ENCODE results near the gene HSF2BP.
A peak's percentile ranks its signal among the peaks of the same experiment; 100 is the strongest.

HSF2BP gene

DNA sequence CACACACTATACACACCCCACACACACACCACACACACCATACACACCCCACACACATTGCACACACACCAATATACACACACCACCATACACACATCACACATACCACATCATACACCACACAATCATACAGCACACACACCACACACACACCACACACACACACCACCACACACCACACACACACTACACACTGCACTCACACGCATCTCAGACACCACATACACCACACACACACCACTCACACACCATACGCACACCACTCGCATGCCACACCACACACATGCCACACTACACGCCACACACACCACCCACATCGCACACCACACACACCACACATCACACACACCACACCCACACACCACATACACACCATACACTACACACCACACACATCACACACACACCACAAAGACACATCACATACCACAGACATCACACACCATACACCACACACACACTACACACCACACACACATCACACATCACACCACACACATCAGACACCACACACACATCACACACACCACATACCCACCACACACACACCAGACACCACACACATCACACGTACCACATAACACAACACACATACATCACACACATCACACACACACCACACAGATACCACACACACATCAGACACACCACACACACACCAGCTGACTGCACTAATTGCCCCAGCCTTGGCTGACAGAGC, 54.6 kb downstream of the HSF2BP start:
- Histone ChIP-seq H3K27ac (no peak overlapping the region), H3K27me3 (ENCODE audit: insufficient read depth, low read depth, severe bottlenecking) (no peaks in the 10 kb centered on the region)
- no peak for DNase-seq

DNA sequence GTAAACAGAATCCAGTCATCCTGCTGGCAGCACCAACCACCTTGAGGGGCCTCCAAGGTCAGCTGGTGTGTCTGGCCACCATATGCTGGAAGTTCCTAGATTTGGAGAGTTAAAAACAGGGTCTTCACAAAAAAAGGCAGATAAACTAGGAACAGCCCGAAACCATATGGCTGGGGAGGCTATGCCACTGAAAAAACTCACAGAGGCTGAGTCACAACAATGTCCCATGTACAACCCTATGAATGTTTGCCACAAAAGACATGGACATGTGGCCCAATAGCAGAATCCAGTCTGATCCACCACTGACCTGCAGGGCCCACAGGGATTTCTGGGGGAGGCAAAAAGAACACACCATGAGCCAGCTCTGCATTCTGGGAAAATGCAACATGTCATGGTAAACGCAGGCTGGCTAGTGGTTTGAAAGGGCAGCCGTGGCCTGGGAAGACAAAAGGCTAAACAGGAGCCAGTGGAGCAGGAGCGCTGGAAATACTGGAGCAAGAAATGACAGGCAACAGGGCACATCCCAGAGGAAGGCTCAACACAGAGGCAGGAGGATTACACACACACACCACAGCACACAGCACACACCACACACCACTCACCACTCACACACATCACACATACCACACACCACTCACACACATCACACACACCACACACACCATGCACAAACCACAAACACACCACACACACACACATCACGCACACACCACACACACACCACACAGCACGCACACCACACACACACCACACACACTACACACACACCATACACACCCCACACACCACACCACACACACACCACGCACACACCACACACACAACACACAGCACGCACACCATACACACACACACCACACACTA, 55.4 kb downstream of the HSF2BP start:
- Histone ChIP-seq H3K36me3 (no peaks in the 10 kb centered on the region; the same call in 1 of the 2 replicates), H3K27ac (no peak overlapping the region), H3K9me3 (ENCODE audit: severe bottlenecking) (no peaks in the 10 kb centered on the region), H3K4me3 (ENCODE audit: low read depth, low read length) (no peak overlapping the region), H3K27me3 (ENCODE audit: insufficient read depth, low read depth, severe bottlenecking) (no peaks in the 10 kb centered on the region)
- DNase-seq = no peak
- TF ChIP-seq, protein P1, sequence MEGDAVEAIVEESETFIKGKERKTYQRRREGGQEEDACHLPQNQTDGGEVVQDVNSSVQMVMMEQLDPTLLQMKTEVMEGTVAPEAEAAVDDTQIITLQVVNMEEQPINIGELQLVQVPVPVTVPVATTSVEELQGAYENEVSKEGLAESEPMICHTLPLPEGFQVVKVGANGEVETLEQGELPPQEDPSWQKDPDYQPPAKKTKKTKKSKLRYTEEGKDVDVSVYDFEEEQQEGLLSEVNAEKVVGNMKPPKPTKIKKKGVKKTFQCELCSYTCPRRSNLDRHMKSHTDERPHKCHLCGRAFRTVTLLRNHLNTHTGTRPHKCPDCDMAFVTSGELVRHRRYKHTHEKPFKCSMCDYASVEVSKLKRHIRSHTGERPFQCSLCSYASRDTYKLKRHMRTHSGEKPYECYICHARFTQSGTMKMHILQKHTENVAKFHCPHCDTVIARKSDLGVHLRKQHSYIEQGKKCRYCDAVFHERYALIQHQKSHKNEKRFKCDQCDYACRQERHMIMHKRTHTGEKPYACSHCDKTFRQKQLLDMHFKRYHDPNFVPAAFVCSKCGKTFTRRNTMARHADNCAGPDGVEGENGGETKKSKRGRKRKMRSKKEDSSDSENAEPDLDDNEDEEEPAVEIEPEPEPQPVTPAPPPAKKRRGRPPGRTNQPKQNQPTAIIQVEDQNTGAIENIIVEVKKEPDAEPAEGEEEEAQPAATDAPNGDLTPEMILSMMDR (IDR thresholded peaks at IDR 0.05; ENCODE audit: low read depth, low read length) = no peak

More for the DNA sequence above, 54.6 kb downstream of the HSF2BP start:
- TF ChIP-seq, protein P1 (IDR thresholded peaks at IDR 0.05; ENCODE audit: low read depth, low read length) = no peak
- H3K36me3 ChIP-seq = no peaks in the 10 kb centered on the region; the same call in 1 of the 2 replicates
- H3K9me3 ChIP-seq (ENCODE audit: severe bottlenecking) = no peaks in the 10 kb centered on the region
- H3K4me3 ChIP-seq (ENCODE audit: low read depth, low read length) = no peak overlapping the region

DNA sequence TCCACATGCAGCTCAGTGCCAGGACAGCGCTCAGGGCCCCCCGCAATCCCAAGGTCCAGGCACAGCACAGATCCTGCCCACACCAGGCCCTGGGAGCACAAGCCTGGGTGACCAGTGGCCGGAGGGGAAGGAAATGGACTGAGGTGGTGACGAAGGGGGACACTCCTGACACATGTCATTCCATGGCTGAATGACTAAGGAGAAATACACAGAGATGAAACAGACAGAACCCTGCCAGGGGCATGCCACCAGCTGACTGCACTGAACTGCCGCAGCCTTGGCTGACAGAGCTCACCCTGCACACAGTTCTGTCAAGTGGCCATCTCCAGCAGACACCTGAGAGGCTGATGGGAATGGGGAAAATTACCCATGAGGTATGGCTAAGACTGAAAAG, 56.1 kb downstream of the HSF2BP start:
- Histone ChIP-seq H3K36me3 (no peaks in the 10 kb centered on the region; the same call in 1 of the 2 replicates), H3K4me3 (ENCODE audit: low read depth, low read length) (no peak overlapping the region), H3K27ac (no peak overlapping the region), H3K9me3 (ENCODE audit: severe bottlenecking) (no peaks in the 10 kb centered on the region), H3K27me3 (ENCODE audit: insufficient read depth, low read depth, severe bottlenecking) (no peaks in the 10 kb centered on the region)
- no peak for DNase-seq
- TF ChIP-seq, protein P1 (IDR thresholded peaks at IDR 0.05; ENCODE audit: low read depth, low read length) = no peak

DNA sequence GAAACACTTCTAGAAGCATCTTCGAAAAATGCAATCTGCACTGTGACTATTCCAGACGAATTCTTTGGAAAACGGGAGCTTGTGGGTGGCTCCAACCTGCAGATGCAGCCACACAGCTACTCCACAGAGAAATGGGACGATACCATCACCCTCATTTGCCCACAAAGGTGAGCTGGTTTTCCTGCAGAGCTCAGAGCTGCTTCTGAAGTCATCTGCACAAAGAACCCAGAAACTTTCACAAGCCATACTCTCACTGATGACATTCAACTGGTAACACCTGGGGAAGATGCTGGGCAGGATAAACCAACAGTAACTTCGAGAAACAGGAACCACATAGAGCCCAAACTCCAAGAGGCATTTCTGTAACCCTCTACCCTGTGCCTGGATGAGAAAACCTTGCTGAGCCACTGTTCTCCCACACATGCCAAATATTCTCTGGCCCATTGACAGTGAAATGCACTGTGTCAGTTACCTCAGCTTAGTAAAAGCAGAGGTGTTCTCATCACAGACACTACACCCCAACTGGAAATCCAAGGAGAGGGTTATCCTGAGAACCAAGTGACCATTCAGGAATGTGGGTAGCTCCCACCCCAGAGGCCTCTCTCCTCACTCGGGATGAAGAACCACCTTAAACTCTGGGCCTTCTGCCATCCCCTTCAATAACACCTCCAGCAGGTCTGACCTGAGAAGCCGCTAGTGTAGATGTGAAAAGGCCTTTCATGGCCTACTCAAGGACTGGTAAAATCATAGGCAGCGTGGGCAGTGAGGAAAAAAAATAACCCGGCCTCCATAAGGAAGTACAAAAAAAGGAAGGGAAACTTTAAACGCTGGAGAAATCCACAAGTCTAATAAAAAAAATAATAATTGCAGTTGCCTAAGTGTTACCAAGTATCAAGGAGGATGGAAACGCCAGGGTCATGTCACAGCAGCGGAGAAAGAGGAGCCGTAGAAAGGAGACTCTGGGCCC, 56.7 kb downstream of the HSF2BP start:
- H3K9me3 ChIP-seq (ENCODE audit: severe bottlenecking) = no peaks in the 10 kb centered on the region
- TF ChIP-seq, protein P1 (IDR thresholded peaks at IDR 0.05; ENCODE audit: low read depth, low read length) = no peak
- H3K27ac ChIP-seq = no peak overlapping the region
- no peaks in the 10 kb centered on the region; the same call in 1 of the 2 replicates for H3K36me3 ChIP-seq
- H3K27me3 ChIP-seq (ENCODE audit: insufficient read depth, low read depth, severe bottlenecking) = no peaks in the 10 kb centered on the region
- no peak overlapping the region for H3K4me3 ChIP-seq (ENCODE audit: low read depth, low read length)
- DNase-seq = no peak

DNA sequence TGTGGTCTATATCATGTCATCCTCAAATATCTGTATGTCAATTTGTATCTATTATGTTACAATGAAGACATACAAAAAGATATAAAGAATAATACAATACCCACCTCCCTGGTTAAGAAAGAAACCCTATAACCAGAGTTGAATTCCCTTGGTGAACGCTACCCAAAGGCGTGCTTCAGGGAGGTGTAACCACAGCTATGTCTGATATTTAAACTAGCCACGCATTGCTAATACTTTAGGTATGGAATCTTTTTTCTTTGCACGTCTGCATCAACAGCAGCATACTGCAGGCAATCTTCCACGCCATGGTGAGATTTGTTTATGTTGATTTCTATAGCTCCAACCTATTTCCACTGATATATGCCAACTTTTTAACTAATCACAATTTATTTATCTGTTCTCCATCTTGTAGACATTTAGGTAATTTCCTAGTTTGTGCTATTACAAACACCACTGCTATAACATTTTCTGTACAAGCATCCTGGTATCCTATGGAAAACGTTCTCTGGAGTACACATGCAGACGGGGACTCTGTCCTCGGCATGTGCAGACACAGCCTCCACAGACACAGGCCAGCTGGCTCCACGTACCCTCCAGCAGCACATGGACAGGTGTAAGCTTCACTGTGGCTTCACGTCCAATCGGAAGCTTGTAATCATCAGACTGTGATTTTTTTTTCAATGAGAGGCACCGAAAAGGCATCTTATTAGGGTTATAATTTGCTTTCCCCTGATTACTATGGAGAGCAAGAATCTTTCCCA, 58.5 kb downstream of the HSF2BP start:
- H3K27ac ChIP-seq = no peak overlapping the region
- TF ChIP-seq, protein P1 (IDR thresholded peaks at IDR 0.05; ENCODE audit: low read depth, low read length) = no peak
- no peaks in the 10 kb centered on the region for H3K27me3 ChIP-seq (ENCODE audit: insufficient read depth, low read depth, severe bottlenecking)
- H3K36me3 ChIP-seq = no peaks in the 10 kb centered on the region; the same call in 1 of the 2 replicates
- no peak overlapping the region for H3K4me3 ChIP-seq (ENCODE audit: low read depth, low read length)
- H3K9me3 ChIP-seq (ENCODE audit: severe bottlenecking) = no peaks in the 10 kb centered on the region
- DNase-seq = peak; percentile 51

Measured in WERI-Rb-1 (cell line).